Erythroblast (primary cell): Measurements from ENCODE around the gene TRIOBP.

ENCODE experiments used
- GATA1 ChIP-seq: IDR thresholded peaks from 2 replicates; pipeline ENCODE4 v1.6.1; 2011; ENCODE audit warnings: low read depth, mild to moderate bottlenecking, control low read depth, low read length, moderate library complexity
- POLR2A ChIP-seq: IDR thresholded peaks from 2 replicates; pipeline ENCODE4 v1.6.1; 2011; ENCODE audit warnings: mild to moderate bottlenecking, low read length

GRCh38 chr22:37739611-37740049 lies 42.8 kb downstream of the TRIOBP start:
- TF ChIP-seq POLR2A: no peak
- TF ChIP-seq GATA1: no peak
